OCI-LY1 (cell line): ENCODE results near the gene SLC8A1.

Experiments
- H2AFZ ChIP-seq: fragments of 200-600 bp; sonication (generic), shearing (Covaris generic); 2 replicates; pipeline ENCODE4 v1.6.0; 2014; ENCODE audit warnings: antibody characterized with exemption, mild to moderate bottlenecking, low read length
- H3F3A ChIP-seq: fragments of 200-600 bp; sonication (generic), shearing (Covaris generic); 2 replicates; pipeline ENCODE4 v1.6.0; 2014; ENCODE audit warnings: mild to moderate bottlenecking, antibody characterized with exemption, low read length, moderate library complexity; ENCODE audit not compliant: insufficient read depth
- H3K27ac ChIP-seq: fragments of 200-600 bp; sonication (generic); 2 replicates; pipeline ENCODE4 v1.5.1; 2014; ENCODE audit warnings: low read length, mixed run types, mild to moderate bottlenecking, low read depth; ENCODE audit not compliant: poor library complexity, severe bottlenecking
- H3K27me3 ChIP-seq: fragments of 200-600 bp; sonication (generic); 2 replicates; pipeline ENCODE4 v1.6.0; 2014; ENCODE audit warnings: antibody characterized with exemption, mild to moderate bottlenecking, low read length, moderate library complexity; ENCODE audit not compliant: insufficient read depth
- H3K36me3 ChIP-seq: fragments of 200-600 bp; sonication (generic); 2 replicates; pipeline ENCODE4 v1.6.1; 2014; ENCODE audit warnings: mild to moderate bottlenecking, antibody characterized with exemption, low read length, moderate library complexity, mixed read lengths; ENCODE audit not compliant: insufficient read depth
- H3K4me1 ChIP-seq: fragments of 200-600 bp; sonication (generic); 2 replicates; pipeline ENCODE4 v1.5.1; 2014; ENCODE audit warnings: mild to moderate bottlenecking, low read length, moderate library complexity; ENCODE audit not compliant: insufficient read depth, severe bottlenecking
- H3K4me2 ChIP-seq: fragments of 200-600 bp; sonication (generic), shearing (Covaris generic); 2 replicates; pipeline ENCODE4 v1.6.1; 2014; ENCODE audit warnings: low read length
- H3K4me3 ChIP-seq: fragments of 200-600 bp; sonication (generic); 2 replicates; pipeline ENCODE4 v1.5.1; 2014; ENCODE audit warnings: low read length, low read depth, mild to moderate bottlenecking, mixed read lengths; ENCODE audit not compliant: poor library complexity, severe bottlenecking
- H3K79me2 ChIP-seq: fragments of 200-600 bp; shearing (Covaris generic); 2 replicates; pipeline ENCODE4 v1.6.1; 2016; ENCODE audit warnings: mixed run types, low read length, mixed read lengths; ENCODE audit not compliant: insufficient read depth
- H3K9ac ChIP-seq: fragments of 200-600 bp; sonication (generic), shearing (Covaris generic); 2 replicates; pipeline ENCODE4 v1.6.1; 2014; ENCODE audit warnings: mild to moderate bottlenecking, low read length, mixed read lengths
- H3K9me2 ChIP-seq: fragments of 200-600 bp; sonication (generic), shearing (Covaris generic); 2 replicates; pipeline ENCODE4 v1.6.1; 2014; ENCODE audit warnings: low read depth, mild to moderate bottlenecking, low read length, mixed read lengths
- H3K9me3 ChIP-seq: fragments of 200-600 bp; shearing (Covaris generic); 2 replicates; pipeline ENCODE4 v1.6.1; 2014; ENCODE audit warnings: low read length, mixed read lengths
- H4K20me1 ChIP-seq: fragments of 200-600 bp; sonication (generic), shearing (Covaris generic); 2 replicates; pipeline ENCODE4 v1.6.0; 2016; ENCODE audit warnings: mild to moderate bottlenecking, low read length; ENCODE audit not compliant: insufficient read depth
- CTCF ChIP-seq: fragments of 200-600 bp; sonication (generic), shearing (Covaris generic); IDR thresholded peaks from 2 replicates; pipeline ENCODE4 v1.5.1; 2017; ENCODE audit warnings: mild to moderate bottlenecking, antibody characterized with exemption, low read length, moderate library complexity, mixed read lengths
- EZH2 ChIP-seq: fragments of 200-600 bp; sonication (generic), shearing (Covaris generic); IDR thresholded peaks from 2 replicates; pipeline ENCODE4 v1.8.0; 2017; ENCODE audit warnings: borderline replicate concordance, mixed run types, mild to moderate bottlenecking, antibody characterized with exemption, low read length, moderate library complexity, mixed read lengths

The SLC8A1 gene

DNA sequence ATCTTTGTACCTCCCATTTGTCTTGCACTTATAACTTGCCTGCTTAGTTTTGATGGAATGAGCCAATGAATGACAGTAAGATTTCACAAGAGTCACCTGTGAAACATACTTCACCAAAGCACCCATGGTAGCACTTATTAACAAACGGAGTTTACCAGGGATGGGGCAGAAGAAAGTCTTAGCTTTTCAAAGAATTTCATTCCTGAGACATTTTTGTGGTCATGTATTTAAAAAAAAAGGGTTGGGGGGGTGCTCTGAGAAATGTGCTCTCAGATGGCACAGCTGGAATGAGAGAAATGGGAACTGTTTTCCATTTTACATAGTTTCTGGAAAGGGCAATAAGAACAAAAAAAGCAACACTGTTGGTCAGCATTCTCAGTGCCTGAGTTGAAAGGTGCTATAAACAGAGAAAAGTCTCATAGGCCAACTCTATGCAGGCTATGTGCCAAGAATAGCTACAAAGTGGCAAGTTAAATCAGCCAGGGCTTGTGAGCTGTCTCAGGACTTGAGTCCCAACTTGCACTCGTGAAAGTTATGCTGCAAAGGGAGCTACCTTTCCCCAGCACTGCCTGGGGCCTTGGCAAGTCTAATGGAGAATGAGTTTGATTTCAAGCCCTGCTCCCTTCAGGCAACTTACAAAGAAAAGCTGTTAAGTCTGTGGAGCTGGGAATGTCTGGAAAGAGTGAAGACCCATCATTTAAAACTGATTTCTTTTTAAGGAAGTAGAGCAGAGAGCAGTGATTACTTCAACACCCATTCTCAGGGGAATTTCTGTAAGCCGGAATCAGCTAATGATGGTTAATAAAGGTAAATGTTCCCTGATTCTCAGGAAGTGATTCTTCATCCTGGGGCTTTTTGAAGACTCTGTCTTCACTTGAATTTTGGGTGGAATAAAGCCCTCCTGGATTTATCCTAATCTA lies 170.6 kb downstream of the SLC8A1 start:
- H3K4me3 ChIP-seq, result no peak overlapping the region
- no peaks in the 10 kb centered on the region for H3K79me2 ChIP-seq
- no peaks in the 10 kb centered on the region for H3K36me3 ChIP-seq
- H3F3A ChIP-seq, result no peaks in the 10 kb centered on the region
- H2AFZ ChIP-seq, result no peak overlapping the region
- H3K27ac ChIP-seq, result no peak overlapping the region
- no peaks in the 10 kb centered on the region for H4K20me1 ChIP-seq
- H3K27me3 ChIP-seq, result no peaks in the 10 kb centered on the region
- TF ChIP-seq CTCF (no peak), EZH2 (no peak)
- no peaks in the 10 kb centered on the region for H3K4me1 ChIP-seq
- no peak overlapping the region for H3K9ac ChIP-seq
- H3K9me2 ChIP-seq, result no peaks in the 10 kb centered on the region
- H3K9me3 ChIP-seq, result no peaks in the 10 kb centered on the region
- no peak overlapping the region; the same call in 1 of the 2 replicates for H3K4me2 ChIP-seq

- Histone ChIP-seq H2AFZ (no peak overlapping the region), H3K4me3 (no peak overlapping the region), H3K9ac (no peak overlapping the region), H3K4me2 (no peak overlapping the region), H3K9me2 (no peaks in the 10 kb centered on the region), H3K4me1 (no peaks in the 10 kb centered on the region), H3K27me3 (no peaks in the 10 kb centered on the region), H3K79me2 (no peaks in the 10 kb centered on the region), H3K9me3 (no peaks in the 10 kb centered on the region), H4K20me1 (no peaks in the 10 kb centered on the region), H3K27ac (no peak overlapping the region), H3K36me3 (no peaks in the 10 kb centered on the region), H3F3A (no peaks in the 10 kb centered on the region)
- TF ChIP-seq EZH2 (no peak), CTCF (no peak)
These were observed 172.4 kb downstream of the SLC8A1 start for GRCh38 chr2:40279482-40279881.

- Histone ChIP-seq H3F3A (no peaks in the 10 kb centered on the region), H3K4me3 (no peak overlapping the region), H3K9me2 (no peaks in the 10 kb centered on the region), H3K9ac (no peak overlapping the region), H4K20me1 (no peaks in the 10 kb centered on the region), H3K27me3 (no peaks in the 10 kb centered on the region), H3K79me2 (no peaks in the 10 kb centered on the region), H3K4me1 (no peaks in the 10 kb centered on the region), H3K36me3 (no peaks in the 10 kb centered on the region), H3K4me2 (no peak overlapping the region), H3K27ac (no peak overlapping the region), H3K9me3 (no peaks in the 10 kb centered on the region), H2AFZ (no peak overlapping the region)
- TF ChIP-seq EZH2 (no peak), CTCF (no peak)
These were observed 172.9 kb downstream of the SLC8A1 start for GRCh38 chr2:40279001-40279400.
